GM21360 (cell line): ENCODE data around the gene NBEA.

Source experiments
- ATAC-seq: cut with Tn5 transposase; IDR thresholded peaks from one replicate; pipeline ENCODE4 v1.9.1; 2021; ENCODE audit warnings: mild to moderate bottlenecking, moderate library complexity; ENCODE audit not compliant: unreplicated experiment

NBEA gene

GRCh38 chr13:35557475-35557874 lies 615.4 kb downstream of the NBEA start:
- ATAC-seq: no peak

- ATAC-seq: no peak
Measured at GRCh38 chr13:35561540-35561939, 619.5 kb downstream of the NBEA start.

- ATAC-seq: no peak
Measured at GRCh38 chr13:35565273-35565672, 623.2 kb downstream of the NBEA start.

- ATAC-seq: no peak
Measured at GRCh38 chr13:35566340-35566739, 624.3 kb downstream of the NBEA start.

- no peak for ATAC-seq
Measured at GRCh38 chr13:35567406-35567980, 625.4 kb downstream of the NBEA start.

- no peak for ATAC-seq
Measured at GRCh38 chr13:35573639-35574038, 631.6 kb downstream of the NBEA start.

GRCh38 chr13:35592457-35592856 lies 650.4 kb downstream of the NBEA start:
- ATAC-seq: no peak

- ATAC-seq: no peak
Measured at GRCh38 chr13:35593651-35594050, 651.6 kb downstream of the NBEA start.

GRCh38 chr13:35594096-35594495 lies 652.0 kb downstream of the NBEA start:
- ATAC-seq: no peak

GRCh38 chr13:35595181-35595580 lies 653.1 kb downstream of the NBEA start:
- ATAC-seq: no peak

GRCh38 chr13:35596321-35597030 lies 654.4 kb downstream of the NBEA start:
- ATAC-seq: no peak

GRCh38 chr13:35597451-35597850 lies 655.4 kb downstream of the NBEA start:
- ATAC-seq: no peak

GRCh38 chr13:35598233-35598632 lies 656.2 kb downstream of the NBEA start:
- ATAC-seq: no peak

- ATAC-seq: no peak
Measured at GRCh38 chr13:35598790-35599369, 656.8 kb downstream of the NBEA start.

- no peak for ATAC-seq
Measured at GRCh38 chr13:35599384-35599783, 657.3 kb downstream of the NBEA start.

- no peak for ATAC-seq
Measured at GRCh38 chr13:35600137-35600536, 658.1 kb downstream of the NBEA start.

- no peak for ATAC-seq
Measured at GRCh38 chr13:35603593-35604285, 661.7 kb downstream of the NBEA start.

- no peak for ATAC-seq
Measured at GRCh38 chr13:35614666-35615065, 672.6 kb downstream of the NBEA start.

GRCh38 chr13:35617420-35617819 lies 675.4 kb downstream of the NBEA start:
- ATAC-seq: no peak

- no peak for ATAC-seq
Measured at GRCh38 chr13:35618565-35619083, 676.6 kb downstream of the NBEA start.

- ATAC-seq: no peak
Measured at GRCh38 chr13:35621989-35622388, 679.9 kb downstream of the NBEA start.

GRCh38 chr13:35629026-35629425 lies 687.0 kb downstream of the NBEA start:
- ATAC-seq: no peak
